Activated naive CD8-positive, alpha-beta T cell treated with anti-CD3 and anti-CD28 coated beads, Interleukin-2, amount 50 U/mL, for 24 hours (primary cell): ENCODE results near the gene ADSS1.
A peak's percentile ranks its signal among the peaks of the same experiment; 100 is the strongest.

ENCODE experiments used
- ATAC-seq: fragments of 150-1000 bp; cut with Tn5 transposase; one replicate; pipeline ENCODE4 v1.10.0; 2021
- DNase-seq: peaks from one replicate; pipeline ENCODE4 v3.0.0; 2021
- H3K27ac Mint-ChIP-seq: one replicate; pipeline ENCODE4 v1.8.0; 2021; ENCODE audit warnings: mild to moderate bottlenecking, mixed read lengths
- H3K27me3 Mint-ChIP-seq: one replicate; pipeline ENCODE4 v1.8.0; 2021; ENCODE audit warnings: mixed read lengths
- H3K36me3 Mint-ChIP-seq: one replicate; pipeline ENCODE4 v1.8.0; 2021; ENCODE audit warnings: low read depth, mixed read lengths
- H3K4me1 Mint-ChIP-seq: one replicate; pipeline ENCODE4 v1.8.0; 2021; ENCODE audit warnings: mixed read lengths
- H3K4me3 Mint-ChIP-seq: one replicate; pipeline ENCODE4 v1.8.0; 2021; ENCODE audit warnings: mild to moderate bottlenecking, moderate library complexity, mixed read lengths
- H3K9me3 Mint-ChIP-seq: one replicate; pipeline ENCODE4 v1.8.0; 2021; ENCODE audit warnings: mixed read lengths

ADSS1 gene

GRCh38 chr14:104702106-104702505 is 21.9 kb upstream of the ADSS1 start:
- peaks cover 4% of the 10 kb centered on the region for H3K36me3 Mint-ChIP-seq
- ATAC-seq (no peak), DNase-seq (no peak)
- H3K4me3 Mint-ChIP-seq: no peak overlapping the region
- no peak overlapping the region for H3K27ac Mint-ChIP-seq
- H3K4me1 Mint-ChIP-seq: peaks cover 2% of the 10 kb centered on the region
- no peaks in the 10 kb centered on the region for H3K27me3 Mint-ChIP-seq
- H3K9me3 Mint-ChIP-seq: no peaks in the 10 kb centered on the region

- Mint-ChIP-seq H3K4me1 (peaks cover 2% of the 10 kb centered on the region), H3K27me3 (no peaks in the 10 kb centered on the region), H3K36me3 (peaks cover 4% of the 10 kb centered on the region)
These were observed 21.4 kb upstream of the ADSS1 start for GRCh38 chr14:104702673-104703072.

GRCh38 chr14:104703269-104703668 is 20.8 kb upstream of the ADSS1 start:
- ATAC-seq (no peak), DNase-seq (no peak)
- Mint-ChIP-seq H3K27me3 (no peaks in the 10 kb centered on the region), H3K4me1 (peaks cover 2% of the 10 kb centered on the region), H3K36me3 (peaks cover 4% of the 10 kb centered on the region), H3K9me3 (no peaks in the 10 kb centered on the region), H3K27ac (no peak overlapping the region), H3K4me3 (no peak overlapping the region)

More at GRCh38 chr14:104702673-104703072, 21.4 kb upstream of the ADSS1 start:
- no peak overlapping the region for H3K4me3 Mint-ChIP-seq
- H3K9me3 Mint-ChIP-seq: no peaks in the 10 kb centered on the region
- DNase-seq (no peak), ATAC-seq (no peak)
- H3K27ac Mint-ChIP-seq: no peak overlapping the region

- Mint-ChIP-seq H3K9me3 (no peaks in the 10 kb centered on the region), H3K27ac (no peak overlapping the region), H3K4me1 (peaks cover 2% of the 10 kb centered on the region), H3K4me3 (no peak overlapping the region), H3K27me3 (no peaks in the 10 kb centered on the region), H3K36me3 (peaks cover 4% of the 10 kb centered on the region)
- no peak for ATAC-seq
- DNase-seq: no peak
These were observed 19.8 kb upstream of the ADSS1 start for GRCh38 chr14:104704252-104704651.

- Mint-ChIP-seq H3K9me3 (no peaks in the 10 kb centered on the region), H3K27me3 (no peaks in the 10 kb centered on the region), H3K36me3 (peaks cover 8% of the 10 kb centered on the region), H3K4me3 (no peak overlapping the region), H3K4me1 (peaks cover 2% of the 10 kb centered on the region), H3K27ac (no peak overlapping the region)
- DNase-seq (no peak), ATAC-seq (no peak)
These were observed 18.5 kb upstream of the ADSS1 start for GRCh38 chr14:104705340-104706047.

GRCh38 chr14:104706733-104707607 is 17.1 kb upstream of the ADSS1 start:
- Mint-ChIP-seq H3K9me3 (no peaks in the 10 kb centered on the region), H3K27ac (no peak overlapping the region), H3K4me3 (no peak overlapping the region), H3K4me1 (no peaks in the 10 kb centered on the region), H3K36me3 (peaks cover 8% of the 10 kb centered on the region), H3K27me3 (no peaks in the 10 kb centered on the region)
- DNase-seq (no peak), ATAC-seq (no peak)

GRCh38 chr14:104707608-104708595 is 16.1 kb upstream of the ADSS1 start:
- Mint-ChIP-seq H3K27ac (no peak overlapping the region), H3K9me3 (no peaks in the 10 kb centered on the region), H3K4me1 (no peaks in the 10 kb centered on the region), H3K36me3 (peaks cover 8% of the 10 kb centered on the region), H3K4me3 (no peak overlapping the region), H3K27me3 (no peaks in the 10 kb centered on the region)
- ATAC-seq: no peak
- no peak for DNase-seq

- DNase-seq: peak; percentile 78
- peak; percentile 64 for ATAC-seq
These were observed 15.3 kb upstream of the ADSS1 start for GRCh38 chr14:104708606-104709268.

GRCh38 chr14:104709387-104710039 is 14.5 kb upstream of the ADSS1 start:
- no peaks in the 10 kb centered on the region for H3K9me3 Mint-ChIP-seq
- H3K27ac Mint-ChIP-seq: no peak overlapping the region
- H3K4me3 Mint-ChIP-seq: no peak overlapping the region
- H3K4me1 Mint-ChIP-seq: no peaks in the 10 kb centered on the region
- DNase-seq (no peak), ATAC-seq (no peak)
- H3K36me3 Mint-ChIP-seq: peaks cover 4% of the 10 kb centered on the region
- no peaks in the 10 kb centered on the region for H3K27me3 Mint-ChIP-seq

More at GRCh38 chr14:104708606-104709268, 15.3 kb upstream of the ADSS1 start:
- Mint-ChIP-seq H3K4me1 (no peaks in the 10 kb centered on the region), H3K36me3 (peaks cover 6% of the 10 kb centered on the region), H3K27ac (no peak overlapping the region), H3K9me3 (no peaks in the 10 kb centered on the region), H3K27me3 (no peaks in the 10 kb centered on the region), H3K4me3 (no peak overlapping the region)

- H3K27me3 Mint-ChIP-seq: no peaks in the 10 kb centered on the region
- H3K9me3 Mint-ChIP-seq: no peaks in the 10 kb centered on the region
- ATAC-seq (no peak), DNase-seq (no peak)
- H3K4me3 Mint-ChIP-seq: no peak overlapping the region
- H3K4me1 Mint-ChIP-seq: no peaks in the 10 kb centered on the region
- H3K27ac Mint-ChIP-seq: no peak overlapping the region
- peaks cover 4% of the 10 kb centered on the region for H3K36me3 Mint-ChIP-seq
These were observed 13.8 kb upstream of the ADSS1 start for GRCh38 chr14:104710071-104710735.

GRCh38 chr14:104712881-104713734 is 10.9 kb upstream of the ADSS1 start:
- Mint-ChIP-seq H3K9me3 (no peaks in the 10 kb centered on the region), H3K36me3 (peaks cover 5% of the 10 kb centered on the region), H3K27ac (no peak overlapping the region), H3K4me1 (no peaks in the 10 kb centered on the region), H3K4me3 (no peak overlapping the region), H3K27me3 (no peaks in the 10 kb centered on the region)
- DNase-seq: no peak
- ATAC-seq: no peak

GRCh38 chr14:104714066-104714465 is 10.0 kb upstream of the ADSS1 start:
- no peak overlapping the region for H3K4me3 Mint-ChIP-seq
- no peak for ATAC-seq
- no peak overlapping the region for H3K27ac Mint-ChIP-seq
- DNase-seq: no peak
- no peaks in the 10 kb centered on the region for H3K27me3 Mint-ChIP-seq
- no peaks in the 10 kb centered on the region for H3K4me1 Mint-ChIP-seq
- peaks cover 5% of the 10 kb centered on the region for H3K36me3 Mint-ChIP-seq
- H3K9me3 Mint-ChIP-seq: no peaks in the 10 kb centered on the region
